NCI-H510A (cell line): ENCODE measurements around the gene RABGAP1L.
"Not testable (repeated sequence)": the region's sequence is repeated elsewhere in the genome, so short reads cannot be mapped to it uniquely, and the experiment has no call there.

ENCODE experiments used
- DNase-seq: peaks from one replicate; lab custom pipeline; 2025; lab: John Stamatoyannopoulos, UW

RABGAP1L gene

GRCh38 chr1:174296309-174296708, 137.0 kb downstream of the RABGAP1L start:
- no peak for DNase-seq

- no peak for DNase-seq
Measured at GRCh38 chr1:174297351-174297750, 138.0 kb downstream of the RABGAP1L start.

- no peak for DNase-seq
Measured at GRCh38 chr1:174301295-174302077, 142.2 kb downstream of the RABGAP1L start.

GRCh38 chr1:174308604-174309003, 149.3 kb downstream of the RABGAP1L start:
- DNase-seq, result no peak

- DNase-seq, result no peak
Measured at GRCh38 chr1:174309490-174309889, 150.2 kb downstream of the RABGAP1L start.

- no peak for DNase-seq
Measured at GRCh38 chr1:174314433-174314832, 155.1 kb downstream of the RABGAP1L start.

GRCh38 chr1:174315239-174315638, 155.9 kb downstream of the RABGAP1L start:
- DNase-seq, result no peak

GRCh38 chr1:174320897-174321296, 161.6 kb downstream of the RABGAP1L start:
- DNase-seq, result not testable (repeated sequence)

GRCh38 chr1:174322202-174322862, 163.0 kb downstream of the RABGAP1L start:
- no peak for DNase-seq

- no peak for DNase-seq
Measured at GRCh38 chr1:174324493-174324892, 165.2 kb downstream of the RABGAP1L start.

- DNase-seq, result no peak
Measured at GRCh38 chr1:174324939-174325338, 165.6 kb downstream of the RABGAP1L start.

- DNase-seq, result no peak
Measured at GRCh38 chr1:174326278-174326677, 167.0 kb downstream of the RABGAP1L start.

- DNase-seq, result no peak
Measured at GRCh38 chr1:174333437-174333836, 174.1 kb downstream of the RABGAP1L start.

- no peak for DNase-seq
Measured at GRCh38 chr1:174337000-174337681, 177.8 kb downstream of the RABGAP1L start.

GRCh38 chr1:174340404-174340803, 181.1 kb downstream of the RABGAP1L start:
- DNase-seq, result not testable (repeated sequence)

- DNase-seq, result no peak
Measured at GRCh38 chr1:174344162-174344561, 184.8 kb downstream of the RABGAP1L start.

GRCh38 chr1:174352117-174352516, 192.8 kb downstream of the RABGAP1L start:
- DNase-seq, result no peak

GRCh38 chr1:174352883-174353608, 193.7 kb downstream of the RABGAP1L start:
- DNase-seq, result peak; percentile 32

GRCh38 chr1:174358344-174358743, 199.0 kb downstream of the RABGAP1L start:
- no peak for DNase-seq

GRCh38 chr1:174358786-174359453, 199.6 kb downstream of the RABGAP1L start:
- DNase-seq, result no peak

- DNase-seq, result no peak
Measured at GRCh38 chr1:174359454-174359805, 200.1 kb downstream of the RABGAP1L start.
